ENCODE data around the gene SLC1A3. TPM values are rescaled to one million over a fixed set of nuclear protein-coding genes. Genes with fewer than 3 reads are reported as not detected.
A peak's percentile ranks its signal among the peaks of the same experiment; 100 is the strongest.

Gene SLC1A3
- total RNA-seq, 4 donors from 2014 or later, result 71.1 to 215 (median 161) TPM

DNA sequence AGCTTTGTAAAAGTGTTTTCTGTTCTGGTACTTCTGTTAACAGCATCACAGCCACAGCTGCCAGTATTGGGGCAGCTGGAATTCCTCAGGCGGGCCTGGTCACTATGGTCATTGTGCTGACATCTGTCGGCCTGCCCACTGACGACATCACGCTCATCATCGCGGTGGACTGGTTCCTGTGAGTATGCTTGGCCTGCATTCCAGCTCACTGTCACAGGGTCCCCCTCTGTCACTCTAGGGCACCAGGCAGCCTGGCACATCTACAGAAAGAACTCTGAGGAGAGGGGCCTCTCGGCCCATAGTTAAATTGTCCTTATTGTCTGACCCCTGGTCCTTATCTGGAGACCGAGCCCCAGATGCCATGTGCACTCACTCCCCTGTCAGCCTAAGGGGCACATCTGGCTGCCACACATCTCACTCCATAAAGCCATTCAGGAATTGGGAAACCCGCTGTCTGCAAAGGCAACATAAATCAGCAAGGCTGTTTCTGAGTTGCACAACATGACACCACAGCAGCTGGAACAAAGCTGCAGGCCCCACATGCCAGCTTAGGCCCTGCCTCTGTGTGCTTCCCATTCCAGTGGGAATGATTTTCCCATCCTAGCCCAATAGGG lies 77.5 kb downstream of the SLC1A3 start:
- ATAC-seq (ENCODE audit: low FRiP score), result peak; percentile 14
- TF ChIP-seq, protein P1, sequence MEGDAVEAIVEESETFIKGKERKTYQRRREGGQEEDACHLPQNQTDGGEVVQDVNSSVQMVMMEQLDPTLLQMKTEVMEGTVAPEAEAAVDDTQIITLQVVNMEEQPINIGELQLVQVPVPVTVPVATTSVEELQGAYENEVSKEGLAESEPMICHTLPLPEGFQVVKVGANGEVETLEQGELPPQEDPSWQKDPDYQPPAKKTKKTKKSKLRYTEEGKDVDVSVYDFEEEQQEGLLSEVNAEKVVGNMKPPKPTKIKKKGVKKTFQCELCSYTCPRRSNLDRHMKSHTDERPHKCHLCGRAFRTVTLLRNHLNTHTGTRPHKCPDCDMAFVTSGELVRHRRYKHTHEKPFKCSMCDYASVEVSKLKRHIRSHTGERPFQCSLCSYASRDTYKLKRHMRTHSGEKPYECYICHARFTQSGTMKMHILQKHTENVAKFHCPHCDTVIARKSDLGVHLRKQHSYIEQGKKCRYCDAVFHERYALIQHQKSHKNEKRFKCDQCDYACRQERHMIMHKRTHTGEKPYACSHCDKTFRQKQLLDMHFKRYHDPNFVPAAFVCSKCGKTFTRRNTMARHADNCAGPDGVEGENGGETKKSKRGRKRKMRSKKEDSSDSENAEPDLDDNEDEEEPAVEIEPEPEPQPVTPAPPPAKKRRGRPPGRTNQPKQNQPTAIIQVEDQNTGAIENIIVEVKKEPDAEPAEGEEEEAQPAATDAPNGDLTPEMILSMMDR (IDR thresholded peaks at IDR 0.05), result no peak
- DNase-seq (ENCODE audit: low spot score), result no peak

DNA sequence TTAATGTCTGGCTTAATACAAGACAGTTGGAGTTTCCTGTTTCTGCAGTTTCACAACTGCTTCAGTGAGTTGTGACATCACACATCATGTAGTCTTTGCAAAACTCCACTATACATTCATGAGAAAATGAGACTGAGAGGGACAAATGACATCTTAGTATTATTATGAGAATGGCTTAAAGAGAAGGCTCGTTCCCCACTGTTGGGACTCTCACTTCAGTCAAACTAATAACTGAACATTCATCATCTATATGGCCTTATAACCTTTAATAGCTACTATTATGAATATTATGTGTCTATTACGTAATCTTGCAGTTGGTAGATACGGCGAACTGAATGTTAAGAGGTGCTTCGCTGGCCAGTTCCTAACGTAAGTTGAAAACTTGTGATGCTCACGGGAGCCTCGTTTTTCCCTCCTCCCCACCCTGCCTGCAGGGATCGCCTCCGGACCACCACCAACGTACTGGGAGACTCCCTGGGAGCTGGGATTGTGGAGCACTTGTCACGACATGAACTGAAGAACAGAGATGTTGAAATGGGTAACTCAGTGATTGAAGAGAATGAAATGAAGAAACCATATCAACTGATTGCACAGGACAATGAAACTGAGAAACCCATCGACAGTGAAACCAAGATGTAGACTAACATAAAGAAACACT lies 79.4 kb downstream of the SLC1A3 start:
- ATAC-seq (ENCODE audit: low FRiP score) (no peak), DNase-seq (ENCODE audit: low spot score) (no peak)
- TF ChIP-seq, protein P1 (IDR thresholded peaks at IDR 0.05), result no peak

DNA sequence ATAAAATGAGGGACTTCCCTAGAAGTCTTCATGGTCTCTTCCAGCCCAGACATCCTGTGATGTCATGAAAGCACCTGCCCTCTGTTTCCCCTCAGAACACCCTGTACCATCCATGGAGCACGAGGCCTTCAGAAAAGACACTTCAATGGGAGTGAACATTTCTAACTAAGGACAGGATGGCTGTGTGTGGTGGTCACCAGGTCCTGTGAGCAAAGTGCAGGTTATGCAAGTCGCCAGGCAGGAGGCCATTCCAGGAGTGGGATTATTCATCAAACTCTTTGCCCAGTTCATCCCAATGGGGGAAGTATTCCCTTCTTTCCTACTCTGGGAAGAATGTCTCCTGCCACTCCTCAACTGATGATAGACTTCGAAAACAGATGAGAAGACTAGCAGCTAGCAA lies 80.5 kb downstream of the SLC1A3 start:
- DNase-seq (ENCODE audit: low spot score), result no peak
- TF ChIP-seq, protein P1 (IDR thresholded peaks at IDR 0.05), result no peak
- no peak for ATAC-seq (ENCODE audit: low FRiP score)

DNA sequence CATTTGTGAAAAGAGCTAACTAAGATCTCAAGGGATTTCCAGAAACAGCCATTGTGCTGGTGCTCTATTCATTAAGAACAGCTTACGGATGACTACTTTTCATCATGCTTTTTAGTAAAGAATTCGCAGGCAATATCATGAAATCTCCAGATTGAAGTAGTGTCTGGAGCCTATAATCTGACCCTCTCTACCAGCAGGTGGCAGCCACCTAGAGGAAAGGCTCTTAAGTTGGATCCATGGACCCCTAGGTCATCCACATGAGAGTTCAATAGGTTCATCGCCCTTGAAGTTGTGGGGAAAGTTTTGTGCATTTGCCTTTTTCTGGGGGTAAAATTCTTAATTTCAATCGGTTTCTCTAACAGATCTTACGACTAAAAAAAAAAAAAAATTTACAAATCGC lies 82.3 kb downstream of the SLC1A3 start:
- TF ChIP-seq, protein P1 (IDR thresholded peaks at IDR 0.05), result no peak
- no peak for ATAC-seq (ENCODE audit: low FRiP score)
- DNase-seq (ENCODE audit: low spot score), result no peak

GRCh38 chr5:36689225-36689624 lies 82.8 kb downstream of the SLC1A3 start:
- no peak for DNase-seq (ENCODE audit: low spot score)
- TF ChIP-seq, protein P1 (IDR thresholded peaks at IDR 0.05), result no peak
- ATAC-seq (ENCODE audit: low FRiP score), result no peak

GRCh38 chr5:36690041-36690961 lies 83.9 kb downstream of the SLC1A3 start:
- TF ChIP-seq, protein P1 (IDR thresholded peaks at IDR 0.05), result peak in 1 of 3 donors; percentile 63
- ATAC-seq (ENCODE audit: low FRiP score), result peak; percentile 87
- peak; percentile 29 for DNase-seq (ENCODE audit: low spot score)
